GM23338 (cell line): ENCODE measurements around the gene TYW3. TPM values are rescaled to one million over a fixed set of nuclear protein-coding genes. Genes with fewer than 3 reads are reported as not detected.

ENCODE experiments used
- polyA plus RNA-seq: library from polyadenylated mRNA; unstranded; fragments of >200 nt; fragmentation: Nextera tagmentation; extraction: Ambion mirVana; gene quantifications from 2 replicates; pipeline ENCODE4 v1.2.1, GENCODE V29; 2016
- total RNA-seq: library from RNA; depleted of rRNA; stranded (reverse); fragments of >200 nt; shearing (Covaris generic); gene quantifications from 2 replicates; pipeline ENCODE4 v1.2.3, GENCODE V29; 2014; rRNA removed

The TYW3 gene
- total and polyA plus RNA-seq, 2 experiments from 2014 or later, result 29.6 to 66.8 TPM

Other genes starting within 250 kb of the TYW3 start
- gene LRRC53, start 220.5 kb upstream of the TYW3 start, total RNA-seq, result not detected in 2 replicates
- not detected in 2 replicates for gene LRRC53, start 220.5 kb upstream of the TYW3 start, polyA plus RNA-seq
- gene ERICH3, start 59.4 kb upstream of the TYW3 start, total RNA-seq, result not detected in 2 replicates
- not detected in 2 replicates for gene ERICH3, start 59.4 kb upstream of the TYW3 start, polyA plus RNA-seq
- 45.7 and 57.2 TPM in 2 replicates for gene CRYZ, start 102 bp upstream of the TYW3 start, total RNA-seq
- 52.9 and 57.8 TPM in 2 replicates for gene CRYZ, start 102 bp upstream of the TYW3 start, polyA plus RNA-seq